HEK293 (cell line): ENCODE data around the gene PACSIN2.

Experiments used
- BCL11A ChIP-seq: fragments of 450-650 bp; formaldehyde crosslinking; IDR thresholded peaks from 2 replicates; pipeline ENCODE4 v1.5.1; 2016; ENCODE audit warnings: low read depth, missing biosample characterization, missing genetic modification characterization
- GFI1B ChIP-seq: fragments of 450-650 bp; formaldehyde crosslinking; IDR thresholded peaks from 2 replicates; pipeline ENCODE4 v1.5.1; 2016; ENCODE audit warnings: missing biosample characterization, missing genetic modification characterization
- GLIS2 ChIP-seq: fragments of 450-650 bp; formaldehyde crosslinking; IDR thresholded peaks from 2 replicates; pipeline ENCODE4 v1.5.1; 2016; ENCODE audit warnings: missing biosample characterization, missing genetic modification characterization
- OSR2 ChIP-seq: fragments of 450-650 bp; formaldehyde crosslinking; IDR thresholded peaks from 2 replicates; pipeline ENCODE4 v1.5.1; 2016; ENCODE audit warnings: missing biosample characterization, missing genetic modification characterization
- OVOL3 ChIP-seq: fragments of 450-650 bp; formaldehyde crosslinking; IDR thresholded peaks from 2 replicates; pipeline ENCODE4 v1.5.1; 2016; ENCODE audit warnings: missing biosample characterization, missing genetic modification characterization
- PRDM2 ChIP-seq: fragments of 450-650 bp; formaldehyde crosslinking; IDR thresholded peaks from 2 replicates; pipeline ENCODE4 v1.5.1; 2016; ENCODE audit warnings: missing biosample characterization, missing genetic modification characterization, borderline replicate concordance
- PRDM6 ChIP-seq: fragments of 450-650 bp; formaldehyde crosslinking; IDR thresholded peaks from 2 replicates; pipeline ENCODE4 v1.5.1; 2017; ENCODE audit warnings: missing biosample characterization, missing genetic modification characterization
- RBAK ChIP-seq: fragments of 450-650 bp; formaldehyde crosslinking; IDR thresholded peaks from 2 replicates; pipeline ENCODE4 v1.5.1; 2016; ENCODE audit warnings: missing biosample characterization, missing genetic modification characterization
- SP7 ChIP-seq: fragments of 450-650 bp; formaldehyde crosslinking; IDR thresholded peaks from 2 replicates; pipeline ENCODE4 v1.5.1; 2016; ENCODE audit warnings: missing biosample characterization, missing genetic modification characterization
- YY1 ChIP-seq: fragments of 450-650 bp; formaldehyde crosslinking; IDR thresholded peaks from 2 replicates; pipeline ENCODE4 v1.5.1; 2018; ENCODE audit warnings: missing biosample characterization, missing genetic modification characterization
- ZBTB1 ChIP-seq: fragments of 450-650 bp; formaldehyde crosslinking; IDR thresholded peaks from 2 replicates; pipeline ENCODE4 v1.5.1; 2016; ENCODE audit warnings: missing biosample characterization, missing genetic modification characterization
- ZBTB44 ChIP-seq: fragments of 450-650 bp; IDR thresholded peaks from 2 replicates; pipeline ENCODE4 v1.5.1; 2018; ENCODE audit warnings: missing biosample characterization, mild to moderate bottlenecking, missing genetic modification characterization
- ZNF132 ChIP-seq: fragments of 450-650 bp; formaldehyde crosslinking; IDR thresholded peaks from 2 replicates; pipeline ENCODE4 v1.5.1; 2017; ENCODE audit warnings: missing biosample characterization, missing genetic modification characterization, borderline replicate concordance
- ZNF19 ChIP-seq: fragments of 450-650 bp; formaldehyde crosslinking; IDR thresholded peaks from 2 replicates; pipeline ENCODE4; 2016; ENCODE audit warnings: missing biosample characterization, missing genetic modification characterization, low read depth
- ZNF274 ChIP-seq, 2 experiments: fragments of 200-500 bp in 1 of 2; fragments of 450-650 bp in 1 of 2; sonication (Bioruptor generic) in 1 of 2; formaldehyde crosslinking in 1 of 2; IDR thresholded peaks; 2 replicates each; pipeline versions ENCODE4 v1.5.1 to v1.6.1; 2014 to 2016; ENCODE audit warnings: borderline replicate concordance in 1 of 2, inconsistent platforms in 1 of 2, low read length in 1 of 2, missing biosample characterization in 1 of 2, missing genetic modification characterization in 1 of 2
- ZNF354C ChIP-seq: fragments of 450-650 bp; formaldehyde crosslinking; IDR thresholded peaks from 2 replicates; pipeline ENCODE4 v1.5.1; 2016; ENCODE audit warnings: missing biosample characterization, missing genetic modification characterization, low read depth, borderline replicate concordance
- ZNF394 ChIP-seq: fragments of 450-650 bp; formaldehyde crosslinking; IDR thresholded peaks from 2 replicates; pipeline ENCODE4 v1.5.1; 2016; ENCODE audit warnings: missing biosample characterization, missing genetic modification characterization, mild to moderate bottlenecking, moderate library complexity, borderline replicate concordance
- ZNF473 ChIP-seq: fragments of 450-650 bp; formaldehyde crosslinking; IDR thresholded peaks from 2 replicates; pipeline ENCODE4 v1.5.1; 2017; ENCODE audit warnings: missing biosample characterization, missing genetic modification characterization
- ZNF488 ChIP-seq: fragments of 450-650 bp; formaldehyde crosslinking; IDR thresholded peaks from 2 replicates; pipeline ENCODE4 v1.5.1; 2016; ENCODE audit warnings: missing biosample characterization, missing genetic modification characterization
- ZNF514 ChIP-seq: fragments of 450-650 bp; formaldehyde crosslinking; IDR thresholded peaks from 2 replicates; pipeline ENCODE4 v1.5.1; 2016; ENCODE audit warnings: missing biosample characterization, missing genetic modification characterization
- ZNF549 ChIP-seq: fragments of 450-650 bp; IDR thresholded peaks from 2 replicates; pipeline ENCODE4 v1.5.1; 2018; ENCODE audit warnings: missing biosample characterization, missing genetic modification characterization, mild to moderate bottlenecking, inconsistent platforms, moderate library complexity
- ZNF555 ChIP-seq: fragments of 450-650 bp; formaldehyde crosslinking; conservative IDR thresholded peaks from 2 replicates; pipeline ENCODE4 v1.5.1; 2017; ENCODE audit warnings: missing biosample characterization, mild to moderate bottlenecking, missing genetic modification characterization, inconsistent platforms
- ZNF596 ChIP-seq: fragments of 450-650 bp; IDR thresholded peaks from 2 replicates; pipeline ENCODE4 v1.5.0; 2018; ENCODE audit warnings: missing biosample characterization, mild to moderate bottlenecking, missing genetic modification characterization, moderate library complexity
- ZNF623 ChIP-seq: fragments of 450-650 bp; formaldehyde crosslinking; IDR thresholded peaks from 2 replicates; pipeline ENCODE4 v1.5.1; 2016; ENCODE audit warnings: missing biosample characterization, missing genetic modification characterization
- ZNF76 ChIP-seq: fragments of 450-650 bp; formaldehyde crosslinking; IDR thresholded peaks from 2 replicates; pipeline ENCODE4; 2016; ENCODE audit warnings: low read depth, missing biosample characterization, missing genetic modification characterization, borderline replicate concordance
- ZNF785 ChIP-seq: fragments of 450-650 bp; formaldehyde crosslinking; IDR thresholded peaks from 2 replicates; pipeline ENCODE4 v1.5.1; 2016; ENCODE audit warnings: missing biosample characterization, missing genetic modification characterization
- ZSCAN5A ChIP-seq: fragments of 450-650 bp; formaldehyde crosslinking; IDR thresholded peaks from 2 replicates; pipeline ENCODE4 v1.5.1; 2016; ENCODE audit warnings: missing biosample characterization, missing genetic modification characterization

PACSIN2 gene

GRCh38 chr22:42855211-42855610 is 159.7 kb downstream of the PACSIN2 start (continued):
- TF ChIP-seq PRDM2 (tag by site-specific recombination), result no peak
- TF ChIP-seq GLIS2 (tag by site-specific recombination), result no peak
- no peak for TF ChIP-seq ZSCAN5A (tag by site-specific recombination)
- no peak for TF ChIP-seq ZBTB1
- no peak for TF ChIP-seq ZBTB44 (tag by site-specific recombination)
- TF ChIP-seq ZNF274 (IDR thresholded peaks at IDR 0.05; ENCODE audit: low read length), result no peak
- TF ChIP-seq ZNF274 (tag by site-specific recombination; IDR thresholded peaks at IDR 0.05; ENCODE audit: borderline replicate concordance), result no peak
- peak; percentile 49; the same call in 1 of the 2 replicates for TF ChIP-seq GFI1B
- TF ChIP-seq ZNF549, result no peak
- TF ChIP-seq YY1 (tag by site-specific recombination), result no peak
- TF ChIP-seq PRDM6 (tag by site-specific recombination), result no peak
- TF ChIP-seq ZNF76 (tag by site-specific recombination), result no peak
- peak; percentile 68 for TF ChIP-seq OSR2 (tag by site-specific recombination)
- no peak for TF ChIP-seq ZNF514 (tag by site-specific recombination)
- no peak for TF ChIP-seq BCL11A (tag by site-specific recombination)
- no peak for TF ChIP-seq ZNF623 (tag by site-specific recombination)
- TF ChIP-seq ZNF596 (tag by site-specific recombination), result no peak
- no peak for TF ChIP-seq ZNF132
- no peak for TF ChIP-seq OVOL3 (tag by site-specific recombination)
- peak; percentile 51 for TF ChIP-seq SP7 (tag by site-specific recombination)
- no peak for TF ChIP-seq ZNF488 (tag by site-specific recombination)
- TF ChIP-seq ZNF354C, result no peak
- TF ChIP-seq RBAK (tag by site-specific recombination), result no peak
- TF ChIP-seq ZNF785 (tag by site-specific recombination), result no peak
- TF ChIP-seq ZNF19 (tag by site-specific recombination), result no peak
- no peak for TF ChIP-seq ZNF394
- no peak for TF ChIP-seq ZNF555 (tag by site-specific recombination)
- TF ChIP-seq ZNF473 (tag by site-specific recombination), result no peak
